HEK293T (cell line): Measurements from ENCODE around the gene LIN28B.

Source experiments
- ARNT ChIP-seq: fragments of 450-650 bp; IDR thresholded peaks from 2 replicates; pipeline ENCODE4 v1.6.1; 2017; ENCODE audit warnings: mild to moderate bottlenecking
- FOXM1 ChIP-seq: fragments of 450-650 bp; IDR thresholded peaks from 2 replicates; pipeline ENCODE4 v1.6.1; 2017; ENCODE audit warnings: mild to moderate bottlenecking, borderline replicate concordance

- TF ChIP-seq ARNT = no peak
- TF ChIP-seq FOXM1 = no peak
Observed at GRCh38 chr6:105034470-105034869, 77.6 kb downstream of the LIN28B start.
